Pancreas (tissue), 10 donors: Measurements from ENCODE around the gene CDC14B. TPM values are rescaled to one million over a fixed set of nuclear protein-coding genes. Genes with fewer than 3 reads are reported as not detected.

Experiments used
- ATAC-seq, 4 donors: fragments of 200-7000 bp; cut with Tn5 transposase; one replicate each; pipeline versions ENCODE4 v1.8.0 to v1.9.1; 2020; ENCODE audit warnings: mild to moderate bottlenecking in 4 of 4, moderate library complexity in 4 of 4
- DNase-seq, 6 donors: peaks; one replicate each; pipeline ENCODE4 v3.0.0-alpha.2; 2020
- FAIRE-seq: peaks from 2 replicates; lab custom pipeline; 2012; peaks lifted over from hg19 to GRCh38; lab: Jason Lieb, UNC
- H3K27ac ChIP-seq, 4 donors: fragments of 200-600 bp; sonication (generic); 1 replicate in 3 of 4; 2 replicates in 1 of 4; pipeline versions ENCODE4 v1.5.0 to v1.8.0; 2020
- H3K27me3 ChIP-seq, 4 donors: fragments of 200-600 bp; one replicate each; pipeline ENCODE4 v1.8.0; 2021
- H3K36me3 ChIP-seq, 3 donors: fragments of 200-600 bp; sonication (generic) in 1 of 3; one replicate each; pipeline versions ENCODE4 v1.5.0 to v1.8.0; 2020 to 2021
- H3K4me1 ChIP-seq, 3 donors: fragments of 200-600 bp; one replicate each; pipeline ENCODE4 v1.8.0; 2021
- H3K4me3 ChIP-seq, 4 donors: fragments of 200-600 bp; sonication (generic) in 2 of 4; one replicate each; pipeline versions ENCODE4 v1.5.0 to v1.8.0; 2020 to 2021
- H3K9me3 ChIP-seq, 4 donors: fragments of 200-600 bp; one replicate each; pipeline ENCODE4 v1.8.0; 2021
- CTCF ChIP-seq, 4 donors: fragments of 200-600 bp; sonication (generic) in 3 of 4; IDR thresholded peaks; one replicate each; pipeline versions ENCODE4 v1.5.0 to v1.8.0; 2021; ENCODE audit warnings: antibody characterized with exemption in 4 of 4
- WGBS, 2 donors: extraction: QIAGEN DNeasy Blood & Tissue Kit; methylation state at CpG; one replicate each; pipeline ENCODE4 v1.1.7; 2013; 5-methylcytosine and 5-hydroxymethylcytosine counted together
- intact Hi-C, 3 donors: fragments of 100-400 bp; cut with DNase I; formaldehyde crosslinking; loops; one replicate each; pipeline versions ENCODE4 v1.11.1 to v1.14.2; 2022
- polyA plus RNA-seq, 2 donors: library from polyadenylated mRNA; stranded (reverse); fragments of 200-250 nt; gene quantifications; one replicate each; pipeline ENCODE4 v1.2.3, GENCODE V29; 2013
- total RNA-seq, 6 donors: library from RNA; stranded (reverse); fragmentation: NEBNext Ultra II Directional in 4 of 6; extraction: Animal tissue kit (Norgen Biotek cat#: 25700) in 4 of 6; gene quantifications; one replicate each; pipeline versions ENCODE4 v1.2.1 to v1.2.4, GENCODE V29; 2021 to 2023
- donor health status: healthy with polysubstance abuse.
- donor health status: DM: no; HTN: no; CAD: no; lungs with moderate emphysema.
- donor health status: DM: no; HTN: no; CAD: no.
- donor health status: control.
- donor health status: control.
- donor health status: Bipolar disorder and iron deficiency.
- donor health status: DM: yes; HTN: yes; CAD: no.
- donor health status: DM: no; HTN: no; CAD: no.
- donor health status: DM: no; HTN: no; CAD: no.
- donor health status: DM: yes; HTN: yes; CAD: no.

Gene CDC14B
- total and polyA plus RNA-seq, 8 donors: 4.6 to 19.3 (median 11.4) TPM

- intact Hi-C loops: loop anchor here in 1 of 3 donors (10.0 kb wide), 1 partner anchor 331 kb away; no protein-coding TSS in a partner anchor
Measured at GRCh38 chr9:96665789-96666188, 46.1 kb upstream of the CDC14B start.

GRCh38 chr9:96663506-96664120, 44.0 kb upstream of the CDC14B start:
- Histone ChIP-seq H3K4me1 (no peaks in the 10 kb centered on the region), H3K9me3 (no peaks in the 10 kb centered on the region), H3K27ac (no peak overlapping the region), H3K27me3 (no peaks in the 10 kb centered on the region), H3K4me3 (no peak overlapping the region), H3K36me3 (no peaks in the 10 kb centered on the region)
- ATAC-seq (no peak), DNase-seq (no peak), FAIRE-seq (no peak)
- 91 to 92% methylated on average over 20 of the region's 20 CpGs for WGBS, 2 donors
- intact Hi-C loops: loop anchor here in 1 of 3 donors (10.0 kb wide), 1 partner anchor 329 kb away; no protein-coding TSS in a partner anchor
- TF ChIP-seq CTCF (IDR thresholded peaks at IDR 0.05): no peak

More at GRCh38 chr9:96665789-96666188, 46.1 kb upstream of the CDC14B start:
- Histone ChIP-seq H3K4me3 (no peak overlapping the region), H3K9me3 (no peaks in the 10 kb centered on the region), H3K27me3 (no peaks in the 10 kb centered on the region), H3K4me1 (no peaks in the 10 kb centered on the region), H3K27ac (no peak overlapping the region), H3K36me3 (no peaks in the 10 kb centered on the region)
- TF ChIP-seq CTCF (IDR thresholded peaks at IDR 0.05): no peak
- no peak for ATAC-seq
- no peak for DNase-seq
- 67% methylated on average over 6 of the region's 6 CpGs for WGBS, 2 donors
- FAIRE-seq: no peak

- FAIRE-seq: no peak
- no peak overlapping the region for H3K4me3 ChIP-seq
- intact Hi-C loops: loop anchor here in 1 of 3 donors (10.0 kb wide), 1 partner anchor 327 kb away; no protein-coding TSS in a partner anchor
- no peak overlapping the region for H3K27ac ChIP-seq
- no peaks in the 10 kb centered on the region for H3K36me3 ChIP-seq
- H3K9me3 ChIP-seq: no peaks in the 10 kb centered on the region
- TF ChIP-seq CTCF (IDR thresholded peaks at IDR 0.05): no peak
- no peaks in the 10 kb centered on the region for H3K27me3 ChIP-seq
- no peak for ATAC-seq
- 82 to 83% methylated on average over 4 of the region's 4 CpGs for WGBS, 2 donors
- no peaks in the 10 kb centered on the region for H3K4me1 ChIP-seq
- DNase-seq: no peak
Measured at GRCh38 chr9:96661711-96662110, 42.1 kb upstream of the CDC14B start.

- DNase-seq: no peak
- H3K4me3 ChIP-seq: no peak overlapping the region
Measured at GRCh38 chr9:96660692-96661248, 41.1 kb upstream of the CDC14B start.

More at GRCh38 chr9:96660692-96661248, 41.1 kb upstream of the CDC14B start:
- no peaks in the 10 kb centered on the region for H3K4me1 ChIP-seq
- WGBS, 2 donors: 88 to 91% methylated on average over 7 of the region's 7 CpGs
- no peaks in the 10 kb centered on the region for H3K36me3 ChIP-seq
- no peak overlapping the region for H3K27ac ChIP-seq
- H3K9me3 ChIP-seq: no peaks in the 10 kb centered on the region
- ATAC-seq: no peak
- no peak for FAIRE-seq
- TF ChIP-seq CTCF (IDR thresholded peaks at IDR 0.05): no peak
- intact Hi-C loops: loop anchor here in 1 of 3 donors (10.0 kb wide), 1 partner anchor 326 kb away; no protein-coding TSS in a partner anchor
- H3K27me3 ChIP-seq: no peaks in the 10 kb centered on the region
